CD4-positive, alpha-beta T cell (primary cell): ENCODE data around the gene BRD1. TPM values are rescaled to one million over a fixed set of nuclear protein-coding genes. Genes with fewer than 3 reads are reported as not detected.

Experiments used
- ATAC-seq: fragments of 200-7000 bp; cut with Tn5 transposase; one replicate; pipeline ENCODE4 v1.10.0; 2022; ENCODE audit warnings: mild to moderate bottlenecking; ENCODE audit not compliant: poor library complexity
- CTCF ChIA-PET: fragments of 350-600 bp; sonication (Branson Sonifier 250); formaldehyde crosslinking; loops from one replicate; lab custom pipeline; 2021; ENCODE audit warnings: antibody characterized with exemption, inconsistent platforms; lab: Charles Lee
- POLR2A ChIA-PET: fragments of 350-600 bp; sonication (Branson Sonifier 250); formaldehyde crosslinking; loops from one replicate; lab custom pipeline; 2021; ENCODE audit warnings: antibody characterized with exemption, inconsistent platforms; lab: Charles Lee
- DNase-seq, 14 experiments: peaks; one replicate each; pipeline ENCODE4 v3.0.0-alpha.2; 2013 to 2020; ENCODE audit warnings: mixed read lengths in 2 of 14
- H3K27ac ChIP-seq, 2 donors: one replicate each; pipeline versions ENCODE4 v1.5.1 to v1.7.0; 2013; ENCODE audit warnings: low read length in 2 of 2, low read depth in 1 of 2, mild to moderate bottlenecking in 1 of 2
- H3K27me3 ChIP-seq, 2 experiments: 1 replicate in 1 of 2; 2 replicates in 1 of 2; pipeline versions ENCODE4 v1.6.1 to v1.7.0; 2013; ENCODE audit warnings: low read length in 2 of 2, control low read depth in 1 of 2, mild to moderate bottlenecking in 1 of 2, moderate library complexity in 1 of 2; ENCODE audit not compliant: insufficient read depth in 2 of 2, control insufficient read depth in 1 of 2
- H3K36me3 ChIP-seq: one replicate; pipeline ENCODE4 v1.6.1; 2013; ENCODE audit warnings: low read length, control low read depth; ENCODE audit not compliant: insufficient read depth
- H3K4me1 ChIP-seq: one replicate; pipeline ENCODE4 v1.6.1; 2013; ENCODE audit warnings: low read length, control low read depth; ENCODE audit not compliant: insufficient read depth
- H3K4me3 ChIP-seq: one replicate; pipeline ENCODE4 v1.5.1; 2013; ENCODE audit warnings: mild to moderate bottlenecking, low read length, moderate library complexity
- H3K9me3 ChIP-seq, 2 experiments: 1 replicate in 1 of 2; 2 replicates in 1 of 2; pipeline versions ENCODE4 v1.6.1 to v1.7.0; 2013; ENCODE audit warnings: low read length in 2 of 2, mild to moderate bottlenecking in 2 of 2, control low read depth in 1 of 2, moderate library complexity in 1 of 2; ENCODE audit not compliant: control insufficient read depth in 1 of 2, insufficient read depth in 1 of 2
- H3K27ac Mint-ChIP-seq: one replicate; pipeline ENCODE4 v1.8.0; 2020; ENCODE audit warnings: mixed read lengths
- H3K27me3 Mint-ChIP-seq: one replicate; pipeline ENCODE4 v1.8.0; 2021; ENCODE audit warnings: mixed read lengths
- H3K36me3 Mint-ChIP-seq: one replicate; pipeline ENCODE4 v1.8.0; 2021; ENCODE audit warnings: low read depth, mixed read lengths
- H3K4me1 Mint-ChIP-seq: one replicate; pipeline ENCODE4 v1.8.0; 2021; ENCODE audit warnings: low read depth, mixed read lengths
- H3K4me3 Mint-ChIP-seq: one replicate; pipeline ENCODE4 v1.8.0; 2020; ENCODE audit warnings: mild to moderate bottlenecking, mixed read lengths
- H3K9me3 Mint-ChIP-seq: one replicate; pipeline ENCODE4 v1.8.0; 2020; ENCODE audit warnings: mixed read lengths
- CTCF ChIP-seq: fragments of 200-600 bp; IDR thresholded peaks from one replicate; pipeline ENCODE4 v1.8.0; 2022; ENCODE audit warnings: antibody characterized with exemption, mild to moderate bottlenecking
- intact Hi-C, 2 experiments: fragments of 100-400 bp; cut with DNase I in 1 of 2; cut with micrococcal nuclease in 1 of 2; formaldehyde crosslinking; loops; one replicate each; pipeline versions ENCODE4 v1.15.1 to v1.9.0; 2023 to 2025; cut with DNase I, micrococcal nuclease
- total RNA-seq, 174 experiments: library from RNA in 2 of 174; stranded (reverse) in 2 of 174; gene quantifications; one replicate each; pipeline ENCODE4 v1.2.3 and lab custom pipeline; 2021 to 2026

Gene BRD1
- total RNA-seq, 2 experiments from 2014 or later, result 129 to 130 TPM

GRCh38 chr22:49871482-49871881, 43.8 kb upstream of the BRD1 start:
- intact Hi-C loops, result loop anchor here in 1 of 2 experiments (2.0 kb wide), 1 partner anchor 17 kb away; no protein-coding TSS in a partner anchor
- TF ChIP-seq CTCF, result no peak
- ChIA-PET CTCF (no interaction called here), POLR2A (interaction anchor here (1.1 kb wide), 1 partner anchor 41 kb away, joined by 6 read pairs; no protein-coding TSS in a partner anchor)
- no peaks in the 10 kb centered on the region for H3K36me3 ChIP-seq
- H3K9me3 ChIP-seq, result peaks cover 5 to 7% of the 10 kb centered on the region in 2 experiments
- no peak for DNase-seq
- Mint-ChIP-seq H3K27me3 (no peaks in the 10 kb centered on the region), H3K27ac (no peak overlapping the region), H3K9me3 (peaks cover 5% of the 10 kb centered on the region), H3K4me3 (no peak overlapping the region), H3K36me3 (peaks cover 71% of the 10 kb centered on the region), H3K4me1 (peaks cover 67% of the 10 kb centered on the region)
- no peak for ATAC-seq
- no peak overlapping the region for H3K4me3 ChIP-seq
- no peak overlapping the region for H3K27ac ChIP-seq
- H3K27me3 ChIP-seq, result no peaks in the 10 kb centered on the region
- H3K4me1 ChIP-seq, result peaks cover 54% of the 10 kb centered on the region

GRCh38 chr22:49869845-49870712, 42.4 kb upstream of the BRD1 start:
- Histone ChIP-seq H3K9me3 (peaks cover 16% of the 10 kb centered on the region in 2 experiments), H3K4me1 (peaks cover 54% of the 10 kb centered on the region), H3K4me3 (no peak overlapping the region), H3K27ac (peak overlapping the region in 1 of 2 donors; percentile 0), H3K27me3 (no peaks in the 10 kb centered on the region), H3K36me3 (no peaks in the 10 kb centered on the region)
- Mint-ChIP-seq H3K36me3 (peaks cover 73% of the 10 kb centered on the region), H3K27ac (peak overlapping the region; percentile 80), H3K4me3 (peak overlapping the region; percentile 67), H3K27me3 (no peaks in the 10 kb centered on the region), H3K9me3 (peaks cover 5% of the 10 kb centered on the region), H3K4me1 (peaks cover 72% of the 10 kb centered on the region)
- CTCF ChIA-PET, result interaction anchor here (0.8 kb wide), 1 partner anchor 15 kb away, joined by 4 read pairs; no protein-coding TSS in a partner anchor
- DNase-seq, result peak in 5 of 14 experiments; percentile 26 to 85 (median 77)
- TF ChIP-seq CTCF, result no peak
- intact Hi-C loops, result loop anchor here in 1 of 2 experiments (1.0 to 2.0 kb wide), 2 partner anchors 15 to 31 kb away; no protein-coding TSS in a partner anchor
- POLR2A ChIA-PET, result interaction anchor here (1.1 to 2.4 kb wide), 2 partner anchors 15 to 40 kb away, joined by 6 to 12 read pairs; no protein-coding TSS in a partner anchor
- ATAC-seq, result peak; percentile 83

GRCh38 chr22:49869086-49869830, 41.6 kb upstream of the BRD1 start:
- no peak for TF ChIP-seq CTCF
- DNase-seq (no peak), ATAC-seq (no peak)
- intact Hi-C loops, result no loop called here
- Histone ChIP-seq H3K27me3 (no peaks in the 10 kb centered on the region), H3K4me3 (no peak overlapping the region), H3K27ac (no peak overlapping the region), H3K4me1 (peaks cover 56% of the 10 kb centered on the region), H3K9me3 (peaks cover 16 to 20% of the 10 kb centered on the region in 2 experiments), H3K36me3 (no peaks in the 10 kb centered on the region)
- no peak overlapping the region for H3K27ac Mint-ChIP-seq
- ChIA-PET CTCF (interaction anchor here (0.8 kb wide), 1 partner anchor 15 kb away, joined by 4 read pairs; no protein-coding TSS in a partner anchor), POLR2A (interaction anchor here (2.4 kb wide), 1 partner anchor 14 kb away, joined by 12 read pairs; no protein-coding TSS in a partner anchor)
- H3K27me3 Mint-ChIP-seq, result no peaks in the 10 kb centered on the region
- H3K9me3 Mint-ChIP-seq, result peaks cover 5% of the 10 kb centered on the region
- peak overlapping the region; percentile 9 for H3K4me3 Mint-ChIP-seq
- H3K36me3 Mint-ChIP-seq, result peaks cover 69% of the 10 kb centered on the region
- H3K4me1 Mint-ChIP-seq, result peaks cover 74% of the 10 kb centered on the region
